ENCODE data around the gene MT2A.

GRCh38 chr16:56580391-56581048 lies 27.9 kb upstream of the MT2A start:
- TF ChIP-seq CTCF (IDR thresholded peaks at IDR 0.05) (no peak), EZH2 (IDR thresholded peaks at IDR 0.05; ENCODE audit: borderline replicate concordance, insufficient read depth, low read depth, low read length, poor library complexity, severe bottlenecking) (no peak)
